ENCODE measurements around the gene RETREG3. TPM values are rescaled to one million over a fixed set of nuclear protein-coding genes. Genes with fewer than 3 reads are reported as not detected.

RETREG3 gene
- polyA plus RNA-seq, 1 of the 3 experiments (the other 2 are of a cell fraction): 13.3 TPM

- H3F3A ChIP-seq (replicated peaks; ENCODE audit: insufficient read depth): peaks cover 12% of the 10 kb centered on the region
- no peaks in the 10 kb centered on the region for H3K9me3 ChIP-seq
- peaks cover 16 to 24% of the 10 kb centered on the region in 2 experiments for H3K36me3 ChIP-seq (replicated peaks in 1 of 2; ENCODE audit: control insufficient read depth in 1 of 2, insufficient read depth in 2 of 2, low read length in 1 of 2)
- ChIA-PET POLR2A (interaction anchor here (1.5 to 2.8 kb wide), 7 partner anchors 9 to 72 kb away, joined by 4 to 16 read pairs (median 11); partner anchors contain the start of genes PLEKHH3 and PSMC3IP), CTCF (interaction anchor here (0.7 to 4.8 kb wide), 11 partner anchors 10 to 155 kb away, joined by 3 to 48 read pairs (median 6); partner anchors contain the start of genes CCR10, PLEKHH3 and PSMC3IP)
- peak overlapping the region; percentile 80 for H3K27ac ChIP-seq (ENCODE audit: low read depth in 2 of 2, low read length in 1 of 2)
- H3K9ac ChIP-seq: peak overlapping the region; percentile 89
- no peaks in the 10 kb centered on the region for H3K9me2 ChIP-seq
- peak overlapping the region; percentile 97 for H3K4me2 ChIP-seq
- peak overlapping the region; percentile 56 to 99 for H3K4me3 ChIP-seq (ENCODE audit: low read depth in 2 of 2, low read length in 1 of 2)
- WGBS (ENCODE audit: low lambda C conversion rate): under 1% methylated on average over 29 of the region's 30 CpGs
- H3K4me1 ChIP-seq (ENCODE audit: control insufficient read depth in 1 of 2, insufficient read depth in 2 of 2, low read depth in 1 of 2, low read length in 1 of 2): peaks cover 0 to 6% of the 10 kb centered on the region in 2 experiments; a peak in 2 of 4 replicates
- peaks cover 39% of the 10 kb centered on the region for H4K20me1 ChIP-seq (ENCODE audit: insufficient read depth)
- peaks cover 70% of the 10 kb centered on the region for H3K79me2 ChIP-seq (ENCODE audit: insufficient read depth)
- H3K27me3 ChIP-seq (ENCODE audit: insufficient read depth): no peaks in the 10 kb centered on the region
- TF ChIP-seq GATA2 (CRISPR knock-in tag; IDR thresholded peaks at IDR 0.05): no peak
- no peak for TF ChIP-seq PBX3 (IDR thresholded peaks at IDR 0.05)
- TF ChIP-seq NRF1 (IDR thresholded peaks at IDR 0.05; ENCODE audit: low read depth, low read length): no peak
- H2AFZ ChIP-seq (ENCODE audit: low read depth): peak overlapping the region; percentile 84
- no peak for DNase-seq
Measured at GRCh38 chr17:42608305-42609181, 631 bp downstream of the RETREG3 start.

GRCh38 chr17:42607769-42608168 is 1.4 kb downstream of the RETREG3 start:
- WGBS (ENCODE audit: low lambda C conversion rate): 61% methylated on average over 3 of the region's 3 CpGs
- Histone ChIP-seq H4K20me1 (ENCODE audit: insufficient read depth) (peaks cover 47% of the 10 kb centered on the region), H3K9me2 (no peaks in the 10 kb centered on the region), H3K4me2 (peak overlapping the region; percentile 97), H3K79me2 (ENCODE audit: insufficient read depth) (peaks cover 78% of the 10 kb centered on the region), H3F3A (replicated peaks; ENCODE audit: insufficient read depth) (peaks cover 12% of the 10 kb centered on the region), H3K36me3 (replicated peaks in 1 of 2; ENCODE audit: control insufficient read depth in 1 of 2, insufficient read depth in 2 of 2, low read length in 1 of 2) (peaks cover 10 to 21% of the 10 kb centered on the region in 2 experiments), H3K9me3 (no peaks in the 10 kb centered on the region), H3K4me3 (ENCODE audit: low read depth in 2 of 2, low read length in 1 of 2) (peak overlapping the region; percentile 56 to 99), H3K27ac (ENCODE audit: low read depth in 2 of 2, low read length in 1 of 2) (no peak overlapping the region; a peak in 1 of 4 replicates), H3K4me1 (ENCODE audit: control insufficient read depth in 1 of 2, insufficient read depth in 2 of 2, low read depth in 1 of 2, low read length in 1 of 2) (peaks cover 0 to 6% of the 10 kb centered on the region in 2 experiments; a peak in 2 of 4 replicates), H3K27me3 (ENCODE audit: insufficient read depth) (no peaks in the 10 kb centered on the region), H3K9ac (peak overlapping the region; percentile 89), H2AFZ (ENCODE audit: low read depth) (no peak overlapping the region)
- ChIA-PET CTCF (interaction anchor here (0.6 to 4.8 kb wide), 9 partner anchors 9 to 156 kb away, joined by 3 to 48 read pairs (median 6); partner anchors contain the start of genes CCR10, PLEKHH3 and PSMC3IP), POLR2A (interaction anchor here (1.7 to 2.8 kb wide), 4 partner anchors 8 to 71 kb away, joined by 4 to 16 read pairs (median 13); partner anchors contain the start of gene PSMC3IP)
- no peak for DNase-seq
- TF ChIP-seq TEAD4 (IDR thresholded peaks at IDR 0.05; ENCODE audit: borderline replicate concordance, insufficient read depth) (no peak), IRF3 (IDR thresholded peaks at IDR 0.05; ENCODE audit: low read depth, low read length) (no peak), JUND (IDR thresholded peaks at IDR 0.05) (no peak), TAF1 (IDR thresholded peaks at IDR 0.05; ENCODE audit: borderline replicate concordance, low read depth, low read length) (no peak), EZH2phosphoT487 (IDR thresholded peaks at IDR 0.05; ENCODE audit: borderline replicate concordance, low read depth) (no peak), FOSL2 (IDR thresholded peaks at IDR 0.05; ENCODE audit: borderline replicate concordance, low read depth) (no peak), RCOR1 (IDR thresholded peaks at IDR 0.05; ENCODE audit: low read length) (no peak)
- TF ChIP-seq, protein P1, sequence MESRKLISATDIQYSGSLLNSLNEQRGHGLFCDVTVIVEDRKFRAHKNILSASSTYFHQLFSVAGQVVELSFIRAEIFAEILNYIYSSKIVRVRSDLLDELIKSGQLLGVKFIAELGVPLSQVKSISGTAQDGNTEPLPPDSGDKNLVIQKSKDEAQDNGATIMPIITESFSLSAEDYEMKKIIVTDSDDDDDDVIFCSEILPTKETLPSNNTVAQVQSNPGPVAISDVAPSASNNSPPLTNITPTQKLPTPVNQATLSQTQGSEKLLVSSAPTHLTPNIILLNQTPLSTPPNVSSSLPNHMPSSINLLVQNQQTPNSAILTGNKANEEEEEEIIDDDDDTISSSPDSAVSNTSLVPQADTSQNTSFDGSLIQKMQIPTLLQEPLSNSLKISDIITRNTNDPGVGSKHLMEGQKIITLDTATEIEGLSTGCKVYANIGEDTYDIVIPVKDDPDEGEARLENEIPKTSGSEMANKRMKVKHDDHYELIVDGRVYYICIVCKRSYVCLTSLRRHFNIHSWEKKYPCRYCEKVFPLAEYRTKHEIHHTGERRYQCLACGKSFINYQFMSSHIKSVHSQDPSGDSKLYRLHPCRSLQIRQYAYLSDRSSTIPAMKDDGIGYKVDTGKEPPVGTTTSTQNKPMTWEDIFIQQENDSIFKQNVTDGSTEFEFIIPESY (IDR thresholded peaks at IDR 0.05; ENCODE audit: borderline replicate concordance, low read depth): no peak
